Large intestine (tissue), 12 donors: ENCODE measurements around the gene KRTAP10-3. TPM values are rescaled to one million over a fixed set of nuclear protein-coding genes. Genes with fewer than 3 reads are reported as not detected.
"Not testable (repeated sequence)": the region's sequence is repeated elsewhere in the genome, so short reads cannot be mapped to it uniquely, and the experiment has no call there.

Experiments
- DNase-seq, 2 donors: peaks; one replicate each; pipeline versions ENCODE4 v3.0.0 to v3.0.0-alpha.2; 2013
- H3K27ac ChIP-seq: one replicate; pipeline ENCODE4 v1.5.1; 2013; ENCODE audit warnings: low read length
- H3K27me3 ChIP-seq: 2 replicates; pipeline ENCODE4 v1.6.1; 2013; ENCODE audit warnings: low read length; ENCODE audit not compliant: control insufficient read depth, insufficient read depth
- H3K36me3 ChIP-seq: 2 replicates; pipeline ENCODE4 v1.6.1; 2013; ENCODE audit warnings: low read length; ENCODE audit not compliant: control insufficient read depth, insufficient read depth
- H3K4me1 ChIP-seq: one replicate; pipeline ENCODE4 v1.6.1; 2013; ENCODE audit warnings: low read length; ENCODE audit not compliant: control insufficient read depth, insufficient read depth
- H3K4me3 ChIP-seq: one replicate; pipeline ENCODE4 v1.5.1; 2013; ENCODE audit warnings: low read length
- H3K9me3 ChIP-seq: one replicate; pipeline ENCODE4 v1.6.1; 2013; ENCODE audit warnings: mild to moderate bottlenecking, low read depth, low read length, moderate library complexity; ENCODE audit not compliant: control insufficient read depth
- WGBS: methylation state at CpG from one replicate; pipeline ENCODE4 v1.1.5; 2013; ENCODE audit warnings: low lambda C conversion rate; ENCODE audit not compliant: insufficient coverage; 5-methylcytosine and 5-hydroxymethylcytosine counted together
- long read RNA-seq, 11 donors: transcript quantifications; one replicate each; lab custom pipeline, GENCODE V29; 2026
- polyA plus RNA-seq: library from polyadenylated mRNA; unstranded; fragments of 120-200 nt; gene quantifications from one replicate; pipeline ENCODE4 v1.2.1, GENCODE V29; 2013

Gene KRTAP10-3
- not detected for polyA plus RNA-seq
- long read RNA-seq, donor 1: 0 reads
- long read RNA-seq, donor 2: 0 reads
- long read RNA-seq, donor 3: 0 reads
- long read RNA-seq, donor 4: 0 reads
- long read RNA-seq, donor 5: 0 reads
- long read RNA-seq, donor 6: 0 reads
- long read RNA-seq, donor 7: 0 reads
- long read RNA-seq, donor 8: 0 reads
- long read RNA-seq, donor 9: 0 reads
- long read RNA-seq, donor 10: 0 reads
- long read RNA-seq, donor 11: 0 reads

DNA sequence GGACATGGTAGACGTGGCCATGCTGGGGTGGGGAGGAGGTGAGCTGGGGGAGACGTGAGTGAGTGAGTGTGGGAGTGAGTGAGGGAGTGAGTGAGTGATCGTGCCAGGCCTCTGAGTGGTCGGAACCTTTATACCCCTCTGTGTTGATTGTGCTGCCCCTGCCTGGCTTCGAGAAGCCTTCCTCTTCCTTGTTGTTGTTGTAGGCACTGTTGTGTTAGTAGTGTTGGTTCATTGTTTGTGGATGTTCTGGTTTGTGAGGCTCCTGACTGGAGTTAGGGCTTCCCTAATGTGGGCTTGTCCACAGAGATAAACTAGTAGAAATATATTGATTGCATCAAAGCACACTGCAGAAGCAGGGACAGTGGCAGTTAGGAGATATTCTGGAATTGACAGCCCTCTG is at the start of gene KRTAP10-3:
Gene KRTAP10-3 (minus strand): TSS at position 101 of the 400 bp plus-strand sequence. CDS start 80 bp downstream, at position 21.
- no peaks in the 10 kb centered on the region for H3K4me1 ChIP-seq
- peaks cover 12% of the 10 kb centered on the region for H3K27me3 ChIP-seq
- H3K27ac ChIP-seq: no peak within 1 kb of the TSS
- no CpG with 5 or more reads among the region's 5 CpGs for WGBS
- H3K36me3 ChIP-seq: no peaks in the 10 kb centered on the region
- no peaks in the 10 kb centered on the region for H3K9me3 ChIP-seq
- no peak for DNase-seq
- no peak within 1 kb of the TSS for H3K4me3 ChIP-seq

- Histone ChIP-seq H3K27me3 (no peaks in the 10 kb centered on the region), H3K27ac (no peak overlapping the region), H3K4me1 (no peaks in the 10 kb centered on the region), H3K9me3 (no peaks in the 10 kb centered on the region), H3K36me3 (no peaks in the 10 kb centered on the region), H3K4me3 (no peak overlapping the region)
- no peak for DNase-seq
- 100% methylated on average over 2 of the region's 4 CpGs for WGBS
Observed at GRCh38 chr21:44606495-44606894, 47.9 kb upstream of the KRTAP10-3 start.

DNA sequence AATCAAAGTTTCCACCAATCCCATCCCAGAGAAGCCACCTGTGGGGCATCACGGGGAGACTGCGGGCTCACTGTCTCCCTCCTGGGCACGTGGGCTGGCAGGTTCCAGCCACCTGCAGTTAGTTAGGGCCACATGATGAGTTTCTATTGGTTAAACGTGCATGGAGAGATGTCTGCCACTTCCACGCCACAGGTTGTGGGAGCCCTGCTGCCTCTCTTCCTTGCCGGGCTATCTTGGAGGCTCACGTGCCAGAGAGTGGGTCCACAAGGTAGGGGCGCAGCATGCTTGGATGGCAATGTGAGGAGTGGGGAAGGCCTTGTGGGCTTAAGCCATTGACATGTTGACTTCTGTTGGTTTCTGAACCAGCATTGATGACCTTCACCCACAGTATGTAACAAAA is 45.3 kb upstream of the KRTAP10-3 start:
- H3K36me3 ChIP-seq: no peaks in the 10 kb centered on the region
- DNase-seq: no peak
- 80% methylated on average over 1 of the region's 8 CpGs for WGBS
- no peak overlapping the region for H3K4me3 ChIP-seq
- H3K9me3 ChIP-seq: peaks cover 2% of the 10 kb centered on the region
- H3K4me1 ChIP-seq: no peaks in the 10 kb centered on the region
- H3K27ac ChIP-seq: no peak overlapping the region
- no peaks in the 10 kb centered on the region for H3K27me3 ChIP-seq

- H3K27me3 ChIP-seq: no peaks in the 10 kb centered on the region
- no peaks in the 10 kb centered on the region for H3K36me3 ChIP-seq
- H3K27ac ChIP-seq: no peak overlapping the region
- no peak overlapping the region for H3K4me3 ChIP-seq
- H3K9me3 ChIP-seq: peaks cover 3% of the 10 kb centered on the region
- no peak for DNase-seq
- H3K4me1 ChIP-seq: no peaks in the 10 kb centered on the region
- WGBS: no CpG with 5 or more reads among the region's 17 CpGs
Observed at GRCh38 chr21:44603109-44603875, 44.7 kb upstream of the KRTAP10-3 start.

DNA sequence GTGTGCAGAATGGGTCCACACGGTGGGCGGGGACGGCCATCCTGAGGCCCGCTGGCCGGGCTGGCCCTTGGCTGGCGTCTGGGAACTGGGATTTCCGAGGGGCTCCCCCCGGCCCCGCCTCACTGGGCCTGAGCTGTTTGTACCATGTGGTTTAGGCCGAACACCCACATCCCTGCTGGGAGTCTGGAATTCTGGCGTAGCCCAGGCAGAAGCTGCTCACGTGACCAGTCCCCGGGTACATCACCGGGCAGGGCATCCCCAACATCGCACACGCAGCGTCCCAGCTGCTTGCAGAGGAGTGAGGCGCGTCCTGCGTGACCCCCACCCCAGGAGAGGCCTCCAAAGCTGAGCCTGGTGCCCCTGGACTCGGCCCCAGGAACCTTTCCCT is 43.9 kb upstream of the KRTAP10-3 start:
- no CpG with 5 or more reads among the region's 21 CpGs for WGBS
- Histone ChIP-seq H3K27me3 (no peaks in the 10 kb centered on the region), H3K4me3 (no peak overlapping the region), H3K27ac (no peak overlapping the region), H3K4me1 (no peaks in the 10 kb centered on the region), H3K9me3 (peaks cover 3% of the 10 kb centered on the region), H3K36me3 (no peaks in the 10 kb centered on the region)
- no peak for DNase-seq

GRCh38 chr21:44601596-44602462 is 43.2 kb upstream of the KRTAP10-3 start:
- Histone ChIP-seq H3K36me3 (no peaks in the 10 kb centered on the region), H3K27me3 (no peaks in the 10 kb centered on the region), H3K9me3 (peaks cover 3% of the 10 kb centered on the region), H3K4me1 (no peaks in the 10 kb centered on the region), H3K27ac (no peak overlapping the region), H3K4me3 (no peak overlapping the region)
- DNase-seq: no peak
- WGBS: no CpG with 5 or more reads among the region's 23 CpGs

DNA sequence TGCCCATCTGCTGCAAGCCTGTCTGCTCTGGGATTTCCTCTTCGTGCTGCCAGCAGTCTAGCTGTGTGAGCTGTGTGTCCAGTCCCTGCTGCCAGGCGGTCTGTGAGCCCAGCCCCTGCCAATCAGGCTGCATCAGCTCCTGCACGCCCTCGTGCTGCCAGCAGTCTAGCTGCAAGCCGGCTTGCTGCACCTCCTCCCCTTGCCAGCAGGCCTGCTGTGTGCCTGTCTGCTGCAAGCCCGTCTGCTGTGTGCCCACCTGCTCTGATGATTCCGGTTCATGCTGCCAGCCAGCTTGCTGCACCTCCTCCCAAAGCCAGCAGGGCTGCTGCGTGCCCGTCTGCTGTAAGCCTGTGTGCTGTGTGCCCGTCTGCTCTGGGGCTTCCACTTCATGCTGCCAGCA is 42.5 kb upstream of the KRTAP10-3 start:
- H3K36me3 ChIP-seq, H3K4me3 ChIP-seq, DNase-seq, H3K27ac ChIP-seq, H3K9me3 ChIP-seq, H3K27me3 ChIP-seq, H3K4me1 ChIP-seq: not testable (repeated sequence)
- WGBS: no CpG with 5 or more reads among the region's 10 CpGs

DNA sequence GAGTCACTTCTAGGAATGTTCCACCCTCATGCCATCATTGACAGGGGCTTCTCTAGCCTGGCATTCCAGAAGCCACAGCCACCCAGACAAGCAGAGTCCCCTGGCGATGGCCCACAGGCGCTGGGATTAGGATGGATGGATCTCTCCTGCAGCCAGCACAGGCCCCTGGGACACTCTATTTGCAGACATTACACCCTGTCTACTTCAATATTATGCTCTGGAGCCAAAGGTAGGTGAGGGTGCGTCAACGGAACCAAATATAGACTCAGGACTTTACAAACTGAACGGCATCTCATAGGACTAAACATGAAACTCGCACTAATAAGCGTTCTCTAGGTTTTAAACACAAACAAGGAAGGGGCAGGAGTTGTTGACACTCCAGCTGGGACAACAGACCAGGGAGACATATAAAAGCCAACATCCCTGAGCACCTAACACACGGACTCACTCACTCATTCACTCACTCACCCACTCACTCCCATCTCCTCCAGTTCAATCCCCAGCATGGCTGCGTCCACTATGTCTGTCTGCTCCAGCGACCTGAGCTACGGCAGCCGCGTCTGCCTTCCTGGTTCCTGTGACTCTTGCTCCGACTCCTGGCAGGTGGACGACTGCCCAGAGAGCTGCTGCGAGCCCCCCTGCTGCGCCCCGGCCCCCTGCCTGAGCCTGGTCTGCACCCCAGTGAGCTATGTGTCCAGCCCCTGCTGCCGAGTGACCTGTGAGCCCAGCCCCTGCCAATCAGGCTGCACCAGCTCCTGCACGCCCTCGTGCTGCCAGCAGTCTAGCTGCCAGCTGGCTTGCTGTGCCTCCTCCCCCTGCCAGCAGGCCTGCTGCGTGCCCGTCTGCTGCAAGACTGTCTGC is 41.8 kb upstream of the KRTAP10-3 start, which contains the start of gene KRTAP10-7:
Gene KRTAP10-7 (plus strand): TSS at position 480 of the 861 bp plus-strand sequence. CDS start 25 bp downstream, at position 505.
- not testable (repeated sequence) for H3K27ac ChIP-seq, H3K4me1 ChIP-seq, H3K4me3 ChIP-seq, H3K36me3 ChIP-seq, DNase-seq, H3K9me3 ChIP-seq, H3K27me3 ChIP-seq
- no CpG with 5 or more reads among the region's 23 CpGs for WGBS

DNA sequence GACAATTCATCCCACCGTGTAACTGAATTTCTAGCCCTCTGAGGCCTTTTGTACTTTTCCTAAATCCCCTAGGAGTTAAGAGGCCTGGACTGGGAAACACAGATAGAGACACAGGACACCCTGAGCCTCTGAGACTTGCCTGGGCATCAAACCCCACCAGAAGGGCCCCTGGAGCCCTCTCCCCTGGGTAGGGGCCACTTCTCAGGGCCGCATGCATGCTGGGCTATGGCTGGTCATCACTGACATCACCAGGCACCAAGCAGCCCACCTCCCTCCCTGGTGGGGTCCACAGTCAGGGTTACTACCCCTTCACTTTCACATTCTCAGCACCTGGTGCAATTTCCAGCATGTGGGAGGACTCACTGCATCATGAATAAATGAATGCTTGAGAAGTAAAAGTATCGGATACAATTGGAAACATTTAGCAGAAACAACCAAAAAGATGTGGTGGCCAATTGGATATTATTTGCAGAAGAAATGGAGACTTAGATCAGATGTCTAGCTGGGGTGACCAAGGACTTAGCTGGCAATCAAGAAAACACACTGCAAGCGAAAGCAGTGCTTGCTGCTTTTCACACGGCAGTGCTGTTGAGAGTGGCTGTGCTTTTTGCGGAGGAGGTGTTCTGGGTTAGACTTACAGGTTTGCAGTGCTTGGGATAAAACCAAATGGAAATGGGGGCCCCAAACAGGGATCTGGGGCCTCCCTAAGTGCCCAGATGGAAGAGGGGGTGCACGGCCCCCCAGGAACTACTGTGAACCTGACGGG is 40.9 kb upstream of the KRTAP10-3 start:
- 100% methylated on average over 1 of the region's 8 CpGs for WGBS
- H3K9me3 ChIP-seq: peaks cover 3% of the 10 kb centered on the region

More for the DNA sequence above, 40.9 kb upstream of the KRTAP10-3 start:
- Histone ChIP-seq H3K36me3 (no peaks in the 10 kb centered on the region), H3K27ac (no peak overlapping the region), H3K27me3 (peaks cover 3% of the 10 kb centered on the region), H3K4me3 (no peak overlapping the region), H3K4me1 (no peaks in the 10 kb centered on the region)
- DNase-seq: no peak
